HL-60 (cell line): ENCODE results near the gene ADNP.

Experiments used
- DNase-seq, 2 experiments: peaks; one replicate each; pipeline ENCODE4 v3.0.0-alpha.2; 2010 to 2020; ENCODE audit warnings: low read depth in 1 of 2, low spot score in 1 of 2
- H3K27ac ChIP-seq: fragments of 250-450 bp; sonication (Bioruptor Pico); replicated peaks from 2 replicates; pipeline ENCODE4 v1.5.1; 2020; ENCODE audit warnings: mild to moderate bottlenecking, moderate library complexity
- H3K27me3 ChIP-seq: fragments of 250-450 bp; sonication (Bioruptor Pico); 2 replicates; pipeline ENCODE4 v1.5.1; 2021; ENCODE audit warnings: mild to moderate bottlenecking, moderate library complexity; ENCODE audit not compliant: insufficient read depth, poor library complexity, severe bottlenecking
- H3K4me3 ChIP-seq: replicated peaks from 2 replicates; pipeline ENCODE4 v1.5.1; 2011; ENCODE audit warnings: mild to moderate bottlenecking, control low read depth, low read length; ENCODE audit not compliant: insufficient read depth
- GABPA ChIP-seq: IDR thresholded peaks from 2 replicates; pipeline ENCODE4 v1.6.1; 2012; ENCODE audit warnings: low read depth
- POLR2AphosphoS5 ChIP-seq: IDR thresholded peaks from 2 replicates; pipeline ENCODE4 v1.6.1; 2012; ENCODE audit warnings: low read depth
- SPI1 ChIP-seq: IDR thresholded peaks from 2 replicates; pipeline ENCODE4 v1.6.1; 2012; ENCODE audit warnings: low read depth, mild to moderate bottlenecking, borderline replicate concordance
- TF ChIP-seq, protein P1 (sequence below): IDR thresholded peaks from 2 replicates; pipeline ENCODE4 v1.6.1; 2012; ENCODE audit warnings: low read depth; ENCODE audit not compliant: insufficient replicate concordance
- TF ChIP-seq, protein P2 (sequence below): IDR thresholded peaks from one replicate; pipeline ENCODE4 v1.5.1; 2011; ENCODE audit warnings: low read length, control low read depth, inconsistent platforms; ENCODE audit not compliant: insufficient read depth

ADNP gene

DNA sequence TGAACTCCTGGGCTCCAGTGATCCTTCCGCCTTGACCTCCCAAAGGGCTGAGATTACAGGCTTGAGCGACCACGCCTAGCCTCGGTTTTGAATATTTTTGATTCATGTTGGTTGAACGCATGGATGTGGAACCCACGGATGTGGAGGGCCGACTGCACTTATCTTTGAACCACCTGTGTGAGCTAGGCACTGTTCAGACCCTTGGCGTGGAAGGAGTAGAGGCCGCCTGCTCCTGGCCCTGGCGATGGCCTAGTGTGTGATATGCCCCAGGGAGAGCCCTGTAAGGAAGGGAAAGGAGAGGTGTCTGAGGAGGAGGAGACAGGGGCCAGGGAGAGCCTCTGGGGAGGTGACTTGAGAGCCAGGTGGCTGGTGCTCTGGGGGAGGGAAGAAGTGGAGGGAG lies 72.1 kb downstream of the ADNP start:
- DNase-seq: no peak
- TF ChIP-seq SPI1 (no peak), GABPA (no peak), POLR2AphosphoS5 (no peak)
- TF ChIP-seq, protein P1, sequence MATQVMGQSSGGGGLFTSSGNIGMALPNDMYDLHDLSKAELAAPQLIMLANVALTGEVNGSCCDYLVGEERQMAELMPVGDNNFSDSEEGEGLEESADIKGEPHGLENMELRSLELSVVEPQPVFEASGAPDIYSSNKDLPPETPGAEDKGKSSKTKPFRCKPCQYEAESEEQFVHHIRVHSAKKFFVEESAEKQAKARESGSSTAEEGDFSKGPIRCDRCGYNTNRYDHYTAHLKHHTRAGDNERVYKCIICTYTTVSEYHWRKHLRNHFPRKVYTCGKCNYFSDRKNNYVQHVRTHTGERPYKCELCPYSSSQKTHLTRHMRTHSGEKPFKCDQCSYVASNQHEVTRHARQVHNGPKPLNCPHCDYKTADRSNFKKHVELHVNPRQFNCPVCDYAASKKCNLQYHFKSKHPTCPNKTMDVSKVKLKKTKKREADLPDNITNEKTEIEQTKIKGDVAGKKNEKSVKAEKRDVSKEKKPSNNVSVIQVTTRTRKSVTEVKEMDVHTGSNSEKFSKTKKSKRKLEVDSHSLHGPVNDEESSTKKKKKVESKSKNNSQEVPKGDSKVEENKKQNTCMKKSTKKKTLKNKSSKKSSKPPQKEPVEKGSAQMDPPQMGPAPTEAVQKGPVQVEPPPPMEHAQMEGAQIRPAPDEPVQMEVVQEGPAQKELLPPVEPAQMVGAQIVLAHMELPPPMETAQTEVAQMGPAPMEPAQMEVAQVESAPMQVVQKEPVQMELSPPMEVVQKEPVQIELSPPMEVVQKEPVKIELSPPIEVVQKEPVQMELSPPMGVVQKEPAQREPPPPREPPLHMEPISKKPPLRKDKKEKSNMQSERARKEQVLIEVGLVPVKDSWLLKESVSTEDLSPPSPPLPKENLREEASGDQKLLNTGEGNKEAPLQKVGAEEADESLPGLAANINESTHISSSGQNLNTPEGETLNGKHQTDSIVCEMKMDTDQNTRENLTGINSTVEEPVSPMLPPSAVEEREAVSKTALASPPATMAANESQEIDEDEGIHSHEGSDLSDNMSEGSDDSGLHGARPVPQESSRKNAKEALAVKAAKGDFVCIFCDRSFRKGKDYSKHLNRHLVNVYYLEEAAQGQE: no peak
- TF ChIP-seq, protein P2, sequence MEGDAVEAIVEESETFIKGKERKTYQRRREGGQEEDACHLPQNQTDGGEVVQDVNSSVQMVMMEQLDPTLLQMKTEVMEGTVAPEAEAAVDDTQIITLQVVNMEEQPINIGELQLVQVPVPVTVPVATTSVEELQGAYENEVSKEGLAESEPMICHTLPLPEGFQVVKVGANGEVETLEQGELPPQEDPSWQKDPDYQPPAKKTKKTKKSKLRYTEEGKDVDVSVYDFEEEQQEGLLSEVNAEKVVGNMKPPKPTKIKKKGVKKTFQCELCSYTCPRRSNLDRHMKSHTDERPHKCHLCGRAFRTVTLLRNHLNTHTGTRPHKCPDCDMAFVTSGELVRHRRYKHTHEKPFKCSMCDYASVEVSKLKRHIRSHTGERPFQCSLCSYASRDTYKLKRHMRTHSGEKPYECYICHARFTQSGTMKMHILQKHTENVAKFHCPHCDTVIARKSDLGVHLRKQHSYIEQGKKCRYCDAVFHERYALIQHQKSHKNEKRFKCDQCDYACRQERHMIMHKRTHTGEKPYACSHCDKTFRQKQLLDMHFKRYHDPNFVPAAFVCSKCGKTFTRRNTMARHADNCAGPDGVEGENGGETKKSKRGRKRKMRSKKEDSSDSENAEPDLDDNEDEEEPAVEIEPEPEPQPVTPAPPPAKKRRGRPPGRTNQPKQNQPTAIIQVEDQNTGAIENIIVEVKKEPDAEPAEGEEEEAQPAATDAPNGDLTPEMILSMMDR: no peak
- H3K4me3 ChIP-seq: no peak overlapping the region
- H3K27ac ChIP-seq: no peak overlapping the region
- H3K27me3 ChIP-seq: no peaks in the 10 kb centered on the region

DNA sequence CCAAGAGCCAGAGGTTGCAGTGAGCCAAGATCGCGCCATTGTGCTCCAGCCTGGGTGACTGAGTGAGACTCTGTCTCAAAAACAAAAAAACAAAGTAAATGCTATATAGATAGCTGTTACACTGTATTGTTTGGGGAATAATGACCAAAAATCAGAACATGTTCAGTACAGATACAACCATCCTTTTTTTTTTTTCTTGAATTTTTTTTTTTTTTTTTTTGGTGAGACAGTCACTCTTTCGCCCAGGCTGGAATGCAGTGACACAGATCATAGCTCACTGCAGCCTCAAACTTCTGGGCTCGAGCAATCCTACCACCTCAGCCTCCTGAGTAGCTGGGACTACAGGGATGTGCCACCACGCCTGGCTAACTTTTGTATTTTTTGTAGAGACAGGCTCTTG lies 72.7 kb downstream of the ADNP start:
- no peaks in the 10 kb centered on the region for H3K27me3 ChIP-seq
- TF ChIP-seq, protein P1: no peak
- TF ChIP-seq POLR2AphosphoS5 (no peak), GABPA (no peak), SPI1 (no peak)
- TF ChIP-seq, protein P2: no peak
- no peak overlapping the region for H3K27ac ChIP-seq
- no peak for DNase-seq
- no peak overlapping the region for H3K4me3 ChIP-seq

DNA sequence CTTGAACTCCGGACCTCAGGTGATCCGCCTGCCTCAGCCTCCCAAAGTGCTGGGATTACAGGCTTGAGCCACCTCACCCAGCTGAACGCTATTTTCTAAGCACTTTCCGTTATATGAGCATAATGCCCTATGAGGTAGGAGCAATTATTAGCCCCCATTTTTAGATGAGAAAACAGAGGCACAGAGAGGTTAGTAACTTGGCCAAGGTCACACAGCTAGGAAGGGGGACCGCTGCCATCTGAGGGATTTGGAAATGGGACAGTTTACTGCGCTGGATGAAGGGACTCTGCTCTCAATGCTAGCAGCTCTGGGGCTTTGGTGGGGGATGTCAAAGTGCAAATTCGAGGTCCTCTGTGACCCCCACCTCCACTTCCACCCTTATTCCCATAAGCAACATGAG lies 73.9 kb downstream of the ADNP start:
- TF ChIP-seq SPI1: no peak
- no peak for TF ChIP-seq GABPA
- TF ChIP-seq, protein P1: no peak
- TF ChIP-seq POLR2AphosphoS5: no peak
- TF ChIP-seq, protein P2: no peak
- Histone ChIP-seq H3K4me3 (no peak overlapping the region), H3K27me3 (no peaks in the 10 kb centered on the region), H3K27ac (no peak overlapping the region)
- no peak for DNase-seq
